DMS53 treated with DMSO at 0.1 percent for 48 hours (cell line): ENCODE measurements around the gene CKS2.
A peak's percentile ranks its signal among the peaks of the same experiment; 100 is the strongest.
"Not testable (repeated sequence)": the region's sequence is repeated elsewhere in the genome, so short reads cannot be mapped to it uniquely, and the experiment has no call there.

Experiments
- DNase-seq: peaks from one replicate; lab custom pipeline; 2025; ENCODE audit not compliant: unreplicated experiment; lab: John Stamatoyannopoulos, UW

Gene CKS2

DNA sequence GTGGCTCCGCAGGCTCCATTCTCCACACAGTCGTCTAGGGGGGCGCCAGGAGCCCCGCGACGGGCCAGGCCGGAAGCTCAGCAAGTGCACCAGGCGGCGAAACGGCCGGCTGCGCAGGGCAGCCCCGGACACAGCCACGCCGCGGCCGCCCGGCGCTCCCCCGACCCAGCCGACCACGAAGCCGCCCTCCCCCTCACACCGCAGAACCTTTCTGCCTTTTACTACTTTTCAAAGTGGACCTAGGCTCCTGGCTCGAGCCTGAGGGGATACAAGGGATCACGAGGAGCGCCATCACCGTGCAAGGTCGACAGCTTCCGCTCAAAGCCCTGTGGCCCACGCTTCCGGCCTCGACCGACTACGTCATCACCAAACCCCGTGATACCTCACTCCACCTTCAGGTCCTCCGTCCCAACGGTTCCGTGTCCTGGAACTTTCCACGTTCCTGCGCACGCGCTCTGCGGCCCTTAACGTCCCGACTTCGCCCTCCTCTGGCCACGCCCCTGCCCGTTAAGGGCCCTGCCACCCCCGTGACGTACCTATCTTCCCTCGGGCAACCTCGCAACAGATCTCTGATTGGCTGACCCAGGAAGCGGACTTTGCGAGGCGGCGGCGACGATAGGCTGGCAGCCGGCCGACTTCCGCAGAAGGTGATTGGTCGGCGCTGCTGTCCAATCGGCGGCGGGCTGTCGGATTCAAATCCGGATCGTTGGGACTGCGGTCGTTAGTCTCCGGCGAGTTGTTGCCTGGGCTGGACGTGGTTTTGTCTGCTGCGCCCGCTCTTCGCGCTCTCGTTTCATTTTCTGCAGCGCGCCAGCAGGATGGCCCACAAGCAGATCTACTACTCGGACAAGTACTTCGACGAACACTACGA lies at the start of gene CKS2:
Gene CKS2 (plus strand): TSS at position 721 of the 871 bp plus-strand sequence. CDS start 98 bp downstream, at position 819.
- DNase-seq: peak; percentile 96

DNA sequence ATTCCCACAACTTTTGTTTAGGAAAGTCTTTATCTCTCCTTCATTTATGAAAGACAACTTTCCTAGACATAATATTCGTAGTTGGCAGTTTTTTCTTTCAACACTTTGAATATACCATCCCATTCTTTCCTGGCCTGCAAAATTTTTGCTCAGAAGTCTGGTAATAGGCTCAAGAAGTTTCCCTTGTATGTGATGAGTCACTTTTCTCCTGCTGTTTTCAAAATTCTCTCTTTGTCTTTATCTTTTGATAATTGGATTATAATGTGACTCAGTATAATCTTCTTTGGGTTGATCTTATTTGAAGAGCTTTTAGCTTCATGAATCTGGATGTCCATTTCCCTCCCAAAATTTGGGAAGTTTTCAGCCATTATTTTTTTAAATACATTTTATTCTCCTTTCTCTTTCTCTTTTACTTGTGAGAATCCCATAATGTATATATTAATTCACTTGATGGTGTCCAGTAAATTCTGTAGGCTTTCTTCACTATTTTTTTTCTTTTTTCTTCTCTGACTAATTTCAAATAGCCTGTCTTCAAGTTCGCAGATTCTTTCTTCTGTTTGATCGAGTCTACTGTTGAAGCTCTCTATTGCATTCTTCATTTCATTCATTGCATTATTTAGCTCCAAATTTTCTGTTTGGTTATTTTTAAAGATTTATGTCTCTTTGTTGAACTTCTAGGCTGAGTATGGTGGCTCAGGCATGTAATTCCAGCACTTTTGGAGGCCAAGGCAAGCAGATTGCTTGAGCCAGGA lies 37.3 kb upstream of the CKS2 start:
- no peak for DNase-seq

DNA sequence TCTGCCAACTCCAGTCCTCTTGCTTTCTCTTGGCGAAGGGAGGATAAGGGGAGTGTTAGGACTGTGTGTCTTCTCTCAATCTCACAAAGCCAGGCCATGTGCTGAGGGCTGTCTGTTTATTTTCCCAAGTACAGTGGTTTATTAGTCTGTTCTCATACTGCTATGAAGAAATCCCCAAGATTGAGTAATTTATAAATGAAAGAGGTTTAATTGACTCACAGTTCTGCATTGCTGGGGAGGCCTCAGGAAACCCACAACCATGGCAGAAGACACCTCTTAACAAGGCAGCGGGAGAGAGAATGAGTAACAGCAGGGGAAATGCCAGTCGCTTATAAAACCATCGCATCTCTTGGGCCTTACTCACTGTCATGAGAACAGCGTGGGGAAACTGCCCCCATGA lies 36.2 kb upstream of the CKS2 start:
- no peak for DNase-seq

DNA sequence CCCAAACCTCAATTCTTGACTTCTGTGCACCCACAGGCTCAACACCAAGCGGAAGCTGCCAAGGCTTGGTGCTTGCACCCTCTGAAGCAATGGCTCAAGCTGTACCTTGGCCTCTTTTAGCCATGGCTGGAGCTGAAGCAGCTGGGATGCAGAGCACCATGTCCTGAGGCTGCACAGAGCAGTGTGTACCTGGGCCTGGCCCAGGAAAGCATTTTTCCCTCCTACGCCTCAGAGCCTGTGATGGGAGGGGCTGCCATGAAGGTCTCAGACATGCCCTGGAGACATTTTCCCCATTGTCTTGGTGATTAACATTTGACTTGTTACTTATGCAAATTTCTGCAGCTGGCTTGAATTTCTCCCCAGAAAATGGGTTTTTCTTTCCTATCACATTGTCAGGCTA lies 35.0 kb upstream of the CKS2 start:
- not testable (repeated sequence) for DNase-seq

DNA sequence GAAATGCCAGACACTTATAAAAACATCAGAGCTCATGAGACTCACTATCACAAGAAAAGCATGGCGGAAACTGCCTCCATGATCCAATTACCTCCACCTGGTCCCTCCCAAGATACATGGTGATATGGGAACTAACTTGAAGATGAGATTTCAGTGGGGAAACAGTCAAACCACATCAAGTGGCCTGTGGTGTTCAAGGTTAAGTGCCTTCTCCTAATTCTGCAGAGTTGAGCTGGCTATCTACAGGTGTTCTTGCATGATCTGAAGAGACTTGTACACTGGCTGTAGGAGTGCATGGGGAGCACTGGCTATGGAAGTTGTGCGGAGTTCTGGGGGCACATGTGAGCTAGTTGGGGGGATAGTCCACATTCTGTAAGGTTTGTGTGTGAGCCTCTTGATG lies 34.0 kb upstream of the CKS2 start:
- DNase-seq: no peak

DNA sequence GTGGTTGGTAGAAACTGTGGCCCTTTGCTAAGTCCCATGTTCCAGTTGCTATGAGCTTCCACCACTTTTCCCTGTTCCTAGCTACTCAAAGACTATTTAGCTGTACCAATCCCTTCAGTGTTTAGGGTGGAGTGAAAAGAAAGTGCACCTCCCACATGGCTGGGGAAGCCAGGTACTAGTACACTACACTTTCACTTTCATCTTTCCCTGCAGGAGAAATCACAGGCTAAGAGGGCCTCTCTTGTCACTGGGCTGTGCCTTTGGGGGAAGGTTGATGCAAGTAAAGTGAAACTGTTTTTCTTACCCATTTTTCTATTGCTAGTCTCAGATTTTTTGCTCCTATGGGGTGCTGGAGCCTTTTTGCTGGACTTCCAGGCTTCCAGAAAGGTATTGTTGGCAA lies 33.5 kb upstream of the CKS2 start:
- DNase-seq: no peak

DNA sequence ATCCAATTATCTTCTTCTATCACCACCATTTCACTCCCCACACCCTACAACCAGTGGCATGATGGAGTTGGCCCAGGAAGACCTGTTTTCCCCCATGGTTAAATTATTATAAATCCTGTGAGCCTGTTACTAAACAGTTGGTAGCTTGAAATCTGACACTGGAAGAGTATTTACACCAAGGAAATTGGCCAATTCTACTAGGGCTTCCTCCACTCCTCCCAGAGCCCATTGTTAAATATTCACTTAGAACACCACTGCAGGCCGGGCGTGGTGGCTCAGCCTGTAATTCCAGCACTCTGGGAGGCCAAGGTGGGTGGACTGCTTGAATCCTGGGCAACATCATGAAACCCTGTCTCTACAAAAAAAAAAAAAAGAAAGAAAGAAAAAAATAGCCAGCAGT lies 32.4 kb upstream of the CKS2 start:
- no peak for DNase-seq

DNA sequence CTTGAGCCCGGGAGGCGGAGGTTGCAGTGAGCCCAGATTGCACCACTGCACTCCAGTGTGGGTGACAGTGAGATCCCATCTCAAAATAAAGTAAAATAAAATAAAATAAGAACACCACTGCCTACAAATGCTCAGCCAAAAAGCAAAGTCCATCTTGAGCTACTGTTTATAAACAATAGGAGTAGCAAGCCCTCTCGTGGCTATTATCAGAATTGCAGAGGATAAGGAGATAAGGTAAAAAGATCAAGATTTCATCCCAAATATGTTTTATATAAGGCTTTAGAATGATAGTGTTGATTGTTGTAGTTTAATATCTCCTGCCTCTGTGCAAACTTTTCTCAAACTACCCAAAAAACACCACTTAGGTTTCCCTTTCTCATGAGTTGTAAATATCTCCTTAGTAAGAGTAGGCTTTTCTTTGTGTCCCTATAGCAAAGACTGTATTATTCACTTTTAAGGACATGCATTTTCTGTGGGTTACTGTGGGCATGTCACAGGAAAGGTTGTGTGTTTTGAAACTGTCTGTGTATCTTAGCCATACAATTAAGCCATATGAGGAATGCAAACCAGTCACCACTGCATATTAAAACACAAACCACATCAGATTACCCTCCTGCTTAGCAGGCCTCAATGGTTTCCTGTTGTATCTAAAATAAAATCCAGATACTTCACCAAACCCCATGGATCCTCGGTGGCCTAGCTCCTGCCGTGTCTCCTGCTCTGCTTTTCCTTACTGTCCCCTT lies 31.8 kb upstream of the CKS2 start:
- no peak for DNase-seq

DNA sequence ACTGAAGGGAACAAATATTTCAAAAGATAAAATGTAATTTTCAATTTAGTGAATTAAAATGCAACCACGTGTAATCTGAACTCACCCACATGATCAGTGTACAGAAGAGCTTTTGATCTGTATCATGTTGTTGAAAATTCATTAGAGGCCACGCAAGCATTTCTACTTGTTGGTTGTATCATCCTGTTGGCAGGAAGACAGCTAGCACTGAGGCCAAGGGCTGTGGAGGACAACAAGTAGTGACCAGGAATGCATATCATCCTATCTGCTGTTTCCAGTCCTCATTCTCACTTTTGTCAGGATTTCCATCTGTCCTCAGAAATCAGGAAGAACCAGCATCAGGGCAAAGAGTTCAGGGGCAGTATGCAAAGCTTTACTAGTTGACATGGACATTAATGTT lies 29.9 kb upstream of the CKS2 start:
- no peak for DNase-seq

DNA sequence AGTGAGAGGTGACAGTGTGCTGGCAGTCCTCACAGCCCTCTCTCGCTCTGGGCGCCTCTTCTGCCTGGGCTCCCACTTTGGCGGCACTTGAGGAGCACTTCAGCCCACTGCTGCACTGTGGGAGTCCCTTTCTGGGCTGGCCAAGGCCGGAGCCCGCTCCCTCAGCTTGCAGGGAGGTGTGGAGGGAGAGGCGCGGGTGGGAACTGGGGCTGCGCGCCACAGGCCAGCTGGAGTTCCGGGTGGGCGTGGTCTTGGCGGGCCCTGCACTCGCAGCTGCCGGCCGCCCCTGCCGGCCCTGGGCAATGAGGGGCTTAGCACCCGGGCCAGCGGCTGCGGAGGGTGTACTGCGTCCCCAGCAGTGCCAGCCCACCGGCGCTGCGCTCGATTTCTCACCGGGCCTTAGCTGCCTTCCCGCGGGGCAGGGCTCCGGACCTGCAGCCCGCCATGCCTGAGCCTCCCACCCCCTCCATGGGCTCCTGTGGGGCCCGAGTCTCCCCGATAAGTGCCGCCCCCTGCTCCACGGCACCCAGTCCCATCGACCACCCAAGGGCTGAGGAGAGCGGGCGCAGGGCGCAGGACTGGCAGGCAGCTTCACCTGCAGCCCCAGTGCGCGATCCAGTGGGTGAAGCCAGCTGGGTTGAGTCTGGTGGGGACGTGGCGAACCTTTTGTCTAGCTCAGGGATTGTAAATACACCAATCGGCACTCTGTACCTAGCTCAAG lies 28.6 kb upstream of the CKS2 start:
- DNase-seq: not testable (repeated sequence)

DNA sequence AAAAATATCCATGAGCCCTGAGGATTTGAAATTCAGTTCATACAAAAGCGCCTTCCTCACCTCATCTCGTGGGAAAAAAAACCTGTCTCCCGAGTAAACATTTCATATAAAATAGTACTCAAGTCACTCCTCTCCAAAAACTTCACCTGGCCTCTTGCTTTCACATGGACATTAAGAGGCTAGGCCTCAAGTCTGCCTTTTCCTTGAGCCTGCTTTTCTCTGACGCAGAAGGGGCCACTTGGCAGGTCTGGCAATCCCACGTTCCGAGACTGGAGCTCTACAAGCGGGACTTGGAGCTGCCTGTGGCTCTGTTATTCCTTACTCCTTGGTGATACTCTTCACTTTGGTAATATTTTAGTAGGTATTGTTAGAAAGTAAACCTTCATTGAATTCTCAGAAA lies 26.9 kb upstream of the CKS2 start:
- no peak for DNase-seq

DNA sequence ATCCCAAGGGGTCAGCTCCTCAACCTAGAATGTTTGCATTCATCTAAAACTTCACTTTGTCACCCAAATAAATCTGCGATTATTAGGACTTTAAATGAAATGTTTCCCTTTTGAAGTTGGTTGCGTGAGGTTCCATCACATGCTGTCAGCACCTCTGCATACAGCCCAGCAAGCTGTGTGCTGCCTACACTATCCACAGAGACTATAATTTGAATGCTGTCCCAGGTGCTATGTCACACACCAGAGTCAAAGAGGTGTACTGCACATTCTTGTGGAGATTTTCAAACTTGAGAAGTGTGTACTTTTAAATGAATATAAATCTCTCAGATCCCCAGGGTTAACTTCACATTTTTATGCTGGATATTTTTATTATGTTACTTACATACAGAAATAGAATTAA lies 19.3 kb upstream of the CKS2 start:
- no peak for DNase-seq

DNA sequence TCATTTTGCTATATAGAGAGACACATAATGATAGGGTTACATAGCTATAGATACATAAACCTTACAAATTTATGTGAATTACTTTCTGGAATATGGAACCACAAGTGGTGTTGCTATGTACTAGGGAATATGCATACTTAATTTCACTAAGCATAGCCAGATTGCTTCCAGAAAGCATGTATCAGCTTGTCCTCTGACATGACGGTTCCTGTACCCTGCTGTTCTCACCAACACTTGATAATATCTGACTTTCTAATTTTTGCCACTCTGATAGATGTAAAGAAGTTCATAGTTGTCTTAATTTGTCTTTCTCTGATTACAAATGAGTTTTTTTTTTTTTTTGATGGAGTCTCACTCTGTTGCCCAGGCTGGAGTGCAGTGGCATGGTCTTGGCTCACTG lies 18.0 kb upstream of the CKS2 start:
- no peak for DNase-seq

DNA sequence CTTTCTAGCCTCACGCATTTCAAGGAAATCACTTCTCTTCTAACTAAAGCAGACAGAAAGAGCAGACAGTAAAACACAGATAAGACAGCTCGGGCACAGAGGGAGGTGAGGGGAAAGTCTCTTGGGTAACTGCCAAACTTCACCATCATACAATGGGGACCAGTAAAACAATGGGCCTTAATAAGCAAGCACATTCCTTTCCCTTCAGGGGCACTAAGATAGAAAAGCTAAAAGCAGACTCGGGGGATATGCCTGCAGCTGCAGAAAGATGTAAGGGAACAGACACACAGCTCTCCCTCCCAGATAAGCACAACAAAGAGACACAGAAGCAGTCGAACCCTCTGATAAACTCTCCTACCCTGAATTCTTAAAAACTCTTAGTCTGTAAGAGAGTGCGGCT lies 15.6 kb upstream of the CKS2 start:
- no peak for DNase-seq

DNA sequence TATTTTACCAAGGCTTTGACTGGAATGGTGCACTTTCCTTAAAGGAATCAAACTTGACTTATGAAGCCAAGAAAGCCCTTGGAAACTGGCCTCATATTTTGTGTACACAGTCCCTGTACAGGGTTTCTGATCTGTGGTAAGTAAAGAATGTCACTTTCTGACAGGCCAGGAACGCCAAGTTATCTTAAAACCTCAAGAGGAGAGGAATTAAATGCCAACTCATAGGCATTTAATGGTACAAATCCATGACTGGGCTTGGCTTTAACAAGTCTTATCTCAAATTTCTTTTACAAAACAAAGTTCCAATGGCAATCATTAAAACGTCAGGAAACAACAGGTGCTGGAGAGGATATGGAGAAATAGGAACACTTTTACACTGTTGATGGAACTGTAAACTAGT lies 9.0 kb upstream of the CKS2 start:
- DNase-seq: not testable (repeated sequence)

DNA sequence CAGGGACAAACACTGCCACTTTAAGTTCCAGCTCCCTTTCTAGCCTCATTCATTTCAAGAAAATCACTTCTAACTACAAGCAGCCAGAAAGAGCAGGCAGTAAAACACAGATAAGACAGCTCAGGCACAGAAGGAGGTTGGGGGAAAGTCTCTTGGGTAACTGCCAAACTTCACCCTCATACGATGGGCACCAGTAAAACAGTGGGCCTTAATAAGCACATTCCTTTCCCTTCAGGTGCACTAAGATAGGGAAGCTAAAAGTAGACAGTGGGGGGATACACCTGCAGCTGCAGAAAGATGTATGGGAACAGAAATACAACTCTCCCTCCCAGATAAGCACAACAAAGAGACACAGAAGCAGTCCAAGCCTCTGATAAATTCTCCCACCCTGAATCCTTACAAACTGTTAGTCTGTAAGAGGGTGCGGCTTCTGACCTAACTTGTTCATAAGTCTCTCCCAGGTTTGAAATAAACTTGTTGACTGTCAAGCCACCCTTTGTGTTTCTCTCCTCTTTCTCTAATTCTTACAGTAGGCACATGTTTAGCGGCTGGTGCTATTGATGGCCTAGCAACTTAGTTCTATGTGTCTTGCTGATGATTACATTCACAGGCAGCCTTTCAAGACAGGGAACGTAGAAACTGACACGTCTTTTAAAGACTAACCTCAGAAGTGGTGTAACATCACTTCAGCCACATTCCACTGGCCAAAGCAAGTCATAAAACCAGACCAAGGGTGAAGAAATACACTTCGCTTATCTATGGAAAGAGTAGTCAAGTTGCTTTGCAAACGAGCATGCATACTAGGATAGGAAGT lies 6.8 kb upstream of the CKS2 start:
- no peak for DNase-seq

DNA sequence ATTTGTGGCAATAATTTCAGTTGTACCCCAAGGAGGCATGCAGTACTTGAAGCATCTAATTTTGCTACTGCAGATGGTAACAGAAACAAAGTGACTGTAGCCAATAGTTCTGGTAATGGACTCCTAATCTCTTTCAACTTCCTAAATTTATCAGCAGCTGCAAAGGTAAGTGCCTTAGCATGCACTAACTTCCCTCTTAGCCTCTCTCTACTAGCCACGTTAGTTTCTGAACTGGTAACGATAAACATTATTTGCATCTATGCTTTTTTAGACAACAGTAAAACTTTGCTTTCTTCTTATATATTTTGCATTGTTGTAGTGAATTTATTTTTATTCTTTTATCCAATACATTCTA lies 6.2 kb upstream of the CKS2 start:
- no peak for DNase-seq

DNA sequence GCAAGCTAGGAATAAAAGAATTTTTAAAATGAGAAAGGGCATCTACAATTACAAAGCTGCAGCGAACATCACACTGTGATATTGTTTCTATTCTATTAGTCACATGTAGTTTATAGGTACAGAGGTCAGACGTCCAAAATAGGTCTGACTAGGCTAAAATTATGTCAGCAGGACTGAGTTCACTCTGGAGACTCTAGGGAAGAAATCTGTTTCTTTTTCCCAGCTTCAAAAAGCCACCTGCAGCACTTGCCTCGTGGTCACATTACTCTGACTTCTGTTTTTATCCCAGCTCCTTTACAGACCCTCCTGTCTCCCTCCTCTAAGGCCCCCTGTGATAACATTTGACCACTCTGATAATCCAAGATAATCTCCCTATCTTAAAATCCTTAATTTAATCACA lies 5.1 kb upstream of the CKS2 start:
- no peak for DNase-seq

DNA sequence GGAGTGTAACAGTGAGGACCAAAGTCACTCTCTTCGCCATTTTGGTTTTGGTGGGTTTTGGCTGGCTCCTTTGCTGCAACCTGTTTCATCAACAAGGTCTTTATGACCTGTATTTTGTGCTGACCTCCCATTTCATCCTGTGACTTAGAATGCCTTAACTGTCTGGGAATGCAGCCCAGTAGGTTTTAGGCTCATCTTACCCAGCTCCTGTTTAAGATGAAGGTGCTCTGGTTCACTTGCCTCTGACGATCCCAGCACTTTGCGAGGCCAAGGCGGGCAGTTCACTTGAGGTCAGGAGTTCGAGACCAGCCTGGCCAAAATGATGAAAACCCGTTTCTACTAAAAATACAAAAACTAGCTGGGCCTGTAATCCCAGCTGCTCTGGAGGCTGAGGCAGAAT lies 1.8 kb upstream of the CKS2 start:
- no peak for DNase-seq
